Upper lobe of left lung (tissue), 6 donors: ENCODE results near the gene DNAAF1. TPM values are rescaled to one million over a fixed set of nuclear protein-coding genes. Genes with fewer than 3 reads are reported as not detected.

ENCODE experiments used
- ATAC-seq, 2 donors: fragments of 200-7000 bp; cut with Tn5 transposase; one replicate each; pipeline ENCODE4 v1.9.1; 2022; ENCODE audit warnings: mild to moderate bottlenecking in 2 of 2, moderate library complexity in 2 of 2; ENCODE audit not compliant: low FRiP score in 2 of 2
- DNase-seq, 2 donors: peaks; one replicate each; pipeline ENCODE4 v3.0.0-alpha.2; 2019 to 2020
- H3K27ac ChIP-seq, 4 donors: fragments of 200-600 bp; sonication (generic); one replicate each; pipeline ENCODE4 v1.5.1; 2016 to 2019
- H3K27me3 ChIP-seq, 4 donors: fragments of 200-600 bp; sonication (generic); one replicate each; pipeline ENCODE4 v1.5.1; 2017 to 2019
- H3K36me3 ChIP-seq, 4 donors: fragments of 200-600 bp; sonication (generic); one replicate each; pipeline ENCODE4 v1.5.1; 2016 to 2019
- H3K4me1 ChIP-seq, 4 donors: fragments of 200-600 bp; sonication (generic); one replicate each; pipeline ENCODE4 v1.5.1; 2018 to 2019
- H3K4me3 ChIP-seq, 4 donors: fragments of 200-600 bp; sonication (generic); one replicate each; pipeline ENCODE4 v1.5.1; 2017 to 2019; ENCODE audit warnings: mild to moderate bottlenecking in 2 of 4, moderate library complexity in 1 of 4
- H3K9me3 ChIP-seq, 4 donors: fragments of 200-600 bp; sonication (generic); one replicate each; pipeline ENCODE4 v1.5.1; 2018 to 2019
- EP300 ChIP-seq, 4 donors: sonication (generic); formaldehyde crosslinking; IDR thresholded peaks; one replicate each; pipeline ENCODE4 v1.5.1; 2017; ENCODE audit warnings: antibody characterized with exemption in 4 of 4, control low read depth in 2 of 4
- POLR2A ChIP-seq, 4 donors: fragments of 450-650 bp; IDR thresholded peaks; one replicate each; pipeline ENCODE4 v1.5.1; 2016 to 2017; ENCODE audit warnings: antibody characterized with exemption in 4 of 4, mild to moderate bottlenecking in 2 of 4
- POLR2AphosphoS5 ChIP-seq, 2 donors: sonication (generic); formaldehyde crosslinking; IDR thresholded peaks; one replicate each; pipeline ENCODE4 v1.5.1; 2017; ENCODE audit warnings: antibody characterized with exemption in 2 of 2
- WGBS, 2 donors: methylation state at CpG; one replicate each; pipeline ENCODE4 v1.1.5; 2017 to 2018; 5-methylcytosine and 5-hydroxymethylcytosine counted together
- total RNA-seq, 6 donors: library from RNA; depleted of rRNA in 4 of 6; stranded (reverse); fragments of >200 nt in 4 of 6; gene quantifications; one replicate each; pipeline versions ENCODE4 v1.1.0 to v1.2.1, GENCODE V29; 2016 to 2021
- TF ChIP-seq, protein P1 (sequence below), 6 experiments: fragments of 450-650 bp in 4 of 6; fragments of 200-600 bp in 2 of 6; sonication (generic) in 2 of 6; IDR thresholded peaks; one replicate each; pipeline ENCODE4 v1.5.1; 2016 to 2019; ENCODE audit warnings: antibody characterized with exemption in 6 of 6
- donor health status: DM: no; HTN: no; CAD: no; lungs with moderate emphysema.
- donor health status: DM: no; HTN: yes; CAD: no; lungs with severe emphysema.

DNAAF1 gene
- 10 to 100 TPM in 5 of 6 donors, under 1 TPM in 1; 0.97 to 58.7 (median 28.5) TPM for total RNA-seq

DNA sequence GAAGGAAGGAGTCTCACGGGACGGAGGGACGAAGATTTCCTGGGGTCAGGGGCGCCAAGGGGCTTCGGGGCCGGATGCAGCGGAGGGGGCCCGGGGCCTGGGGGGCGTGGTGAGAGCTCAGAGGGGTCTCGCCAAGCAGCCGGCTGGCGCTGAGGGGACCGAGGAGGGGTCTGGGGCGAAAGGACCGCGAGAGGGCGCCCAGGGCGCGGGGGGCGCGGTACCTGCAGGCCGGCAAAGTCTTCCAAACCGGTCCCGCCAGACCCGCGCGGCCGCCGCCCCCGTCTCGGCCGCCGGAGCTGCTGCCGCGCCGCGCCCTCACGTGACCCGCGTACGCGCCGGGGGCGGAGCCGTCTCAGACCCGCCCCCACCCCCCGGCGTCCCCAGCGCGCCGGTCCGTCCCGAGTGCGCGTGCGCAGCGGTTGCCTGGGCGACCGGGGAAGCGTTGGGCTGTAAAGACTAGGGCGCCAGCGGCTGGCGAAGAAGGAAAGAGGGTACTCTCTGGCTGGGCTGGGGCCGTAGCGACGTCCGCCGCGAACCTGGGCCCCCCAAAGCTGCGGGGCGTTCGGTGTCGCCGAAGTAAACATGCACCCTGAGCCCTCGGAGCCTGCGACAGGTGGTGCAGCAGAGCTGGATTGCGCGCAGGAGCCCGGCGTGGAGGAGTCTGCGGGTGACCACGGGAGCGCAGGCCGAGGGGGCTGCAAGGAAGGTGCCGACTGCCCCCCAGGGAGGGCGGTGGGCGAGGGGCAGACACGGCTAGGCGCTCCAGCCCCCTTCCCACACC, at the start of gene DNAAF1, which contains the start of gene HSDL1:
Gene DNAAF1 (plus strand): TSS at position 450 of the 781 bp plus-strand sequence. CDS start 133 bp downstream, at position 583.
Gene HSDL1 (minus strand): TSS at position 319 of the 781 bp plus-strand sequence. CDS start 13,856 bp downstream, outside the sequence.
- peak; percentile 91 to 98 for ATAC-seq
- H3K4me1 ChIP-seq = peaks cover 6 to 21% (median 11%) of the 10 kb centered on the region in 4 donors
- H3K9me3 ChIP-seq = no peaks in the 10 kb centered on the region
- TF ChIP-seq POLR2AphosphoS5 (IDR thresholded peaks at IDR 0.05) (peak in 1 of 2 donors; percentile 48), EP300 (IDR thresholded peaks at IDR 0.05) (no peak), POLR2A (IDR thresholded peaks at IDR 0.05) (peak in 2 of 4 donors; percentile 45 to 79)
- TF ChIP-seq, protein P1, sequence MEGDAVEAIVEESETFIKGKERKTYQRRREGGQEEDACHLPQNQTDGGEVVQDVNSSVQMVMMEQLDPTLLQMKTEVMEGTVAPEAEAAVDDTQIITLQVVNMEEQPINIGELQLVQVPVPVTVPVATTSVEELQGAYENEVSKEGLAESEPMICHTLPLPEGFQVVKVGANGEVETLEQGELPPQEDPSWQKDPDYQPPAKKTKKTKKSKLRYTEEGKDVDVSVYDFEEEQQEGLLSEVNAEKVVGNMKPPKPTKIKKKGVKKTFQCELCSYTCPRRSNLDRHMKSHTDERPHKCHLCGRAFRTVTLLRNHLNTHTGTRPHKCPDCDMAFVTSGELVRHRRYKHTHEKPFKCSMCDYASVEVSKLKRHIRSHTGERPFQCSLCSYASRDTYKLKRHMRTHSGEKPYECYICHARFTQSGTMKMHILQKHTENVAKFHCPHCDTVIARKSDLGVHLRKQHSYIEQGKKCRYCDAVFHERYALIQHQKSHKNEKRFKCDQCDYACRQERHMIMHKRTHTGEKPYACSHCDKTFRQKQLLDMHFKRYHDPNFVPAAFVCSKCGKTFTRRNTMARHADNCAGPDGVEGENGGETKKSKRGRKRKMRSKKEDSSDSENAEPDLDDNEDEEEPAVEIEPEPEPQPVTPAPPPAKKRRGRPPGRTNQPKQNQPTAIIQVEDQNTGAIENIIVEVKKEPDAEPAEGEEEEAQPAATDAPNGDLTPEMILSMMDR (IDR thresholded peaks at IDR 0.05) = peak in 1 of 6 experiments; percentile 32
- no peaks in the 10 kb centered on the region for H3K36me3 ChIP-seq
- peak; percentile 93 to 100 for DNase-seq
- WGBS, 2 donors = 1% methylated on average over 33 to 46 of the region's 89 CpGs
- peak within 1 kb of the TSS; percentile 65 to 89 (median 80) for H3K27ac ChIP-seq
- H3K27me3 ChIP-seq = no peaks in the 10 kb centered on the region
- H3K4me3 ChIP-seq = peak within 1 kb of the TSS; percentile 83 to 100 (median 94)

- DNase-seq (no peak), ATAC-seq (no peak)
- Histone ChIP-seq H3K27me3 (no peaks in the 10 kb centered on the region), H3K4me3 (no peak overlapping the region), H3K27ac (peak overlapping the region in 3 of 4 donors; percentile 12 to 65 (median 32)), H3K36me3 (peaks cover 28 to 84% (median 51%) of the 10 kb centered on the region in 4 donors), H3K9me3 (no peaks in the 10 kb centered on the region), H3K4me1 (peaks cover 6 to 28% (median 13%) of the 10 kb centered on the region in 4 donors)
- TF ChIP-seq EP300 (IDR thresholded peaks at IDR 0.05) = no peak
- TF ChIP-seq, protein P1 (IDR thresholded peaks at IDR 0.05) = no peak
- TF ChIP-seq POLR2A (IDR thresholded peaks at IDR 0.05) = no peak
- WGBS, 2 donors = 83 to 94% methylated on average over 12 to 14 of the region's 14 CpGs
Observed at GRCh38 chr16:84095466-84095865, 49.6 kb upstream of the DNAAF1 start.

- H3K36me3 ChIP-seq = peaks cover 22 to 83% (median 45%) of the 10 kb centered on the region in 4 donors
- no peaks in the 10 kb centered on the region for H3K9me3 ChIP-seq
- WGBS, 2 donors = 72 to 73% methylated on average over 4 of the region's 4 CpGs
- peaks cover 6 to 28% (median 14%) of the 10 kb centered on the region in 4 donors for H3K4me1 ChIP-seq
- no peak overlapping the region for H3K4me3 ChIP-seq
- no peak for TF ChIP-seq POLR2A (IDR thresholded peaks at IDR 0.05)
- peak; percentile 28 to 45 for TF ChIP-seq POLR2AphosphoS5 (IDR thresholded peaks at IDR 0.05)
- peak in 2 of 4 donors; percentile 32 to 77 for TF ChIP-seq EP300 (IDR thresholded peaks at IDR 0.05)
- H3K27me3 ChIP-seq = no peaks in the 10 kb centered on the region
- peak overlapping the region in 2 of 4 donors; percentile 32 to 43 for H3K27ac ChIP-seq
- ATAC-seq (peak; percentile 55 to 91), DNase-seq (peak in 1 of 2 donors; percentile 74)
Observed at GRCh38 chr16:84096447-84097005, 48.6 kb upstream of the DNAAF1 start.

DNA sequence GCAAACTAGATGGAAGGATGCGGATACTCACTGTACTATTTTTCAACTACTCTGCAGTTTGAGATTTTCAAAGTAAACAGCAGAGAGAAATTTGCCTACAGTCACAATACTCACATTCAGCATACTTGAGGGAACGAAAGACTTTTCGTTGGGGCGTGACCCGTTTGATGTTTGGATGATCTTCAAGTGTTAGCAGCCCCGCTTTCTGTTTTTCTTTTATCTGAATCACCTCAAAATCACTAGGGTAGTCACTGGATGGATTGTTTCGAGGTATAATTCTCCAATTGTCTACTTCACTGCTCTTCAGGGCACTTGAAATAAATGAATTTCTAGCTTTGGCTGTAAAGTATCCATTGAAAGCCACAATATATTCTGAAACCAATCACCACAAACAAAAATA, 46.2 kb upstream of the DNAAF1 start:
- H3K9me3 ChIP-seq = no peaks in the 10 kb centered on the region
- ATAC-seq (no peak), DNase-seq (no peak)
- H3K27ac ChIP-seq = peak overlapping the region in 2 of 4 donors; percentile 41 to 59
- H3K4me1 ChIP-seq = peaks cover 6 to 35% (median 20%) of the 10 kb centered on the region in 4 donors
- H3K4me3 ChIP-seq = no peak overlapping the region
- WGBS, 2 donors = 79 to 81% methylated on average over 7 of the region's 7 CpGs
- H3K27me3 ChIP-seq = no peaks in the 10 kb centered on the region
- TF ChIP-seq POLR2A (IDR thresholded peaks at IDR 0.05) (no peak), POLR2AphosphoS5 (IDR thresholded peaks at IDR 0.05) (no peak), EP300 (IDR thresholded peaks at IDR 0.05) (no peak)
- TF ChIP-seq, protein P1 (IDR thresholded peaks at IDR 0.05) = no peak
- peaks cover 7 to 62% (median 27%) of the 10 kb centered on the region in 4 donors for H3K36me3 ChIP-seq

DNA sequence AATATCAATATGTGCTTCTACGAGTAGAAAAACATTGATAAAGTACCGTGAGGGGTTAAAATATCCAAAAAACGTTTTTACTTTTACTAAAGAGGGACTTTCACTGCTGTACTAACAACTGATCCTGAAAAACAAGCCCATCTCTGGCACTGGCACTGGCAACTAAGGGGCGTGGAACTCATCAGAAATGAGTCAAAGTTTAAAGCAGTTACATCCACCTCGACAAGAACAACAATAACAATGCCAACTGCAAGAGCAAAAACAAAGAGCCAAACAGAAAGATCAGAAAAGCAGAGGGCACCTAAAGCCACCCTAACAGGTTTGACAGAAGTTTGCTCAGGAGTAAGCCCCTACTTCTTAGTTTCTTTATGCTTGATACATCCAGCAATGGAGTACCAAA, 41.4 kb upstream of the DNAAF1 start:
- Histone ChIP-seq H3K36me3 (peaks cover 2 to 54% (median 7%) of the 10 kb centered on the region in 4 donors), H3K4me1 (peaks cover 3 to 24% (median 21%) of the 10 kb centered on the region in 4 donors), H3K9me3 (no peaks in the 10 kb centered on the region), H3K27ac (no peak overlapping the region), H3K4me3 (no peak overlapping the region), H3K27me3 (no peaks in the 10 kb centered on the region)
- DNase-seq = no peak
- no peak for TF ChIP-seq EP300 (IDR thresholded peaks at IDR 0.05)
- WGBS, 2 donors = 59% methylated on average over 5 of the region's 5 CpGs
- no peak for ATAC-seq
